Measurements from ENCODE around the gene CCDC110.

DNA sequence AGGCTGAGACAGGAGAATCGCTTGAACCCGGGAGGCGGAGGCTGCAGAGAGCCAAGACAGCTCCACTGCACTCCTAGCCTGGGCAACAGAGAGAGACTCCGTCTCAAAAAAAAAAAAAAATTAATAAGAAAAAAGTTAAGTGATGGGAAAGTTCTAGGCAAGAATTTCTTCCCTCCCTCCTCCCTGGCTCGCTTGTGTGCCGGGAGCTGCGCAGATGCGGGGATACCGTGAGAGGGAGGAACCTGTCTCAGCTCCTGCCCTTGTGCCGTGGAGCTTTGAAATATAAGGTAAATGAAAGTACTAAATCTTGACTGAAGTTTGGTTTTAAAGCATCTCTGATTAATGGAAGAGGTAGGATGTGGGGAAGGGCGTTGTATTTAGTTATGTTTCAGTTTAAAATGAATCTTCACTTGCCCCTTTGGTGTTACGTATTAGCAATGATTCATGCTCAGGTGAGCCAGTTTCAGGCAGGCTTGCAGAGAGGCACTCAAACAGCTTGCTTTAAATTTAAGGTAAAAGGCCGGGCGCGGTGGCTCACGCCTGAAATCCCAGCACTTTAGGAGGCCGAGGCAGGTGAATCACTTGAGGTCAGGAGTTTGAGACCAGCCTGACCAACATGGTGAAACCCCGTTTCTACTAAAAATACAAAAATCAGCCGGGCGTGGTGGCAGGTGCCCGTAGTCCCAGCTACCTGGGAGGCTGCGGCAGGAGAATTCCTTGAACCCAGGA is 44.4 kb downstream of the CCDC110 start:
- TF ChIP-seq POLR2AphosphoS5 (IDR thresholded peaks at IDR 0.05; ENCODE audit: low read depth, low read length), result no peak
- no peak for TF ChIP-seq POLR2A (IDR thresholded peaks at IDR 0.05; ENCODE audit: low read depth, low read length)
- TF ChIP-seq TAF1 (IDR thresholded peaks at IDR 0.05; ENCODE audit: borderline replicate concordance, low read depth, low read length), result no peak
